Type B pancreatic cell (in vitro differentiated cells): Measurements from ENCODE around the gene ABCC10. TPM values are rescaled to one million over a fixed set of nuclear protein-coding genes. Genes with fewer than 3 reads are reported as not detected.

Source experiments
- DNase-seq: peaks from one replicate; pipeline ENCODE4 v3.0.0; 2021; ENCODE audit warnings: mixed read lengths; ENCODE audit not compliant: unreplicated experiment; ENCODE audit errors: extremely low spot score
- H3K27ac Mint-ChIP-seq: 2 replicates; pipeline ENCODE4 v1.8.0; 2021; ENCODE audit warnings: mild to moderate bottlenecking, mixed read lengths
- H3K27me3 Mint-ChIP-seq: 2 replicates; pipeline ENCODE4 v1.8.0; 2021; ENCODE audit warnings: mixed read lengths
- H3K36me3 Mint-ChIP-seq: 2 replicates; pipeline ENCODE4 v1.8.0; 2021; ENCODE audit warnings: mixed read lengths
- H3K4me1 Mint-ChIP-seq: one replicate; pipeline ENCODE4 v1.8.0; 2021; ENCODE audit warnings: mixed read lengths; ENCODE audit not compliant: unreplicated experiment
- H3K4me3 Mint-ChIP-seq: 2 replicates; pipeline ENCODE4 v1.8.0; 2021; ENCODE audit warnings: mild to moderate bottlenecking, mixed read lengths
- H3K9me3 Mint-ChIP-seq: 2 replicates; pipeline ENCODE4 v1.8.0; 2021; ENCODE audit warnings: mixed read lengths
- total RNA-seq: library from RNA; stranded (reverse); gene quantifications from 2 replicates; pipeline ENCODE4 v1.2.1, GENCODE V29; 2021; ENCODE audit warnings: low replicate concordance
- TF ChIP-seq, protein P1 (sequence below): fragments of 200-600 bp; sonication (generic); conservative IDR thresholded peaks from 2 replicates; pipeline ENCODE4 v1.5.0; 2021; ENCODE audit warnings: antibody characterized with exemption, mild to moderate bottlenecking

The ABCC10 gene
- total RNA-seq, 1 donor from 2014 or later, result 46.5 TPM

DNA sequence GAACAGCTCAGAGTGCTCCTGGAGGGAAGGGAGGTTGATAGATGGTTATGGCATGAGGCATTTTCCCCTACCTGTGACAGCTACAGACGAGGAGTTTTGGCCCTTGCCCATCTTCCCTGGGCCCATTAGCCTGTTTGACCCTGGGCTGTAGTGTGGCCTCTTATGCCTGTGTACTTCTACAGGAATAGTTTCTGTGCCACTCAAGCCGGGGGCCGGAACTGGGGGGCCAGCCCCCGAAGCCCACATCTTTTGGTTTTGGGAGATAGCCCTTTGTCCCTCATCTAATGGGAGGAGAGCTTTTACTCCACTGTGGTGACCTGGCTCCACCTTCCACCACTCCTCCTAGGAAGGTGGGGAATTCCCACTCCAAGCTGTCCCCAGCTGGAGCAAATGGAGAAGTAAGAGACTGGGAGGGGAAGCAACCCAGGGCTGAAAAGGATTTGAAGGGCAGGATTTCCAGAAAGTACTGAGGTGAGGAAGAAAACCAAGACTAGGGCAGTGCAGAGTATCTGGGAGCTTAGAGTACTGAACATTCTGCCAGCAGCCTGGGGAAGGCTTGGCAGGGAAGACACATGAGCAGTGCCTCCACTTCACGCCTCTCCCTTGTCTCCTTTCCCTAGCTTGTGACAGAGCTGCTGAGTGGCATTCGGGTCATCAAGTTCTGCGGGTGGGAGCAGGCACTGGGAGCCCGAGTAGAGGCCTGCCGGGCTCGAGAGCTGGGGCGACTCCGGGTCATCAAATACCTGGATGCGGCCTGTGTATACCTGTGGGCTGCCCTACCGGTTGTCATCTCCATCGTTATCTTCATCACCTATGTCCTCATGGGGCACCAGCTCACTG, 6.9 kb downstream of the ABCC10 start:
- Mint-ChIP-seq H3K27ac (no peak overlapping the region), H3K4me3 (no peak overlapping the region), H3K27me3 (no peaks in the 10 kb centered on the region), H3K36me3 (peaks cover 4% of the 10 kb centered on the region), H3K9me3 (no peaks in the 10 kb centered on the region), H3K4me1 (peaks cover 17% of the 10 kb centered on the region)
- no peak for DNase-seq
- TF ChIP-seq, protein P1, sequence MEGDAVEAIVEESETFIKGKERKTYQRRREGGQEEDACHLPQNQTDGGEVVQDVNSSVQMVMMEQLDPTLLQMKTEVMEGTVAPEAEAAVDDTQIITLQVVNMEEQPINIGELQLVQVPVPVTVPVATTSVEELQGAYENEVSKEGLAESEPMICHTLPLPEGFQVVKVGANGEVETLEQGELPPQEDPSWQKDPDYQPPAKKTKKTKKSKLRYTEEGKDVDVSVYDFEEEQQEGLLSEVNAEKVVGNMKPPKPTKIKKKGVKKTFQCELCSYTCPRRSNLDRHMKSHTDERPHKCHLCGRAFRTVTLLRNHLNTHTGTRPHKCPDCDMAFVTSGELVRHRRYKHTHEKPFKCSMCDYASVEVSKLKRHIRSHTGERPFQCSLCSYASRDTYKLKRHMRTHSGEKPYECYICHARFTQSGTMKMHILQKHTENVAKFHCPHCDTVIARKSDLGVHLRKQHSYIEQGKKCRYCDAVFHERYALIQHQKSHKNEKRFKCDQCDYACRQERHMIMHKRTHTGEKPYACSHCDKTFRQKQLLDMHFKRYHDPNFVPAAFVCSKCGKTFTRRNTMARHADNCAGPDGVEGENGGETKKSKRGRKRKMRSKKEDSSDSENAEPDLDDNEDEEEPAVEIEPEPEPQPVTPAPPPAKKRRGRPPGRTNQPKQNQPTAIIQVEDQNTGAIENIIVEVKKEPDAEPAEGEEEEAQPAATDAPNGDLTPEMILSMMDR, result no peak

DNA sequence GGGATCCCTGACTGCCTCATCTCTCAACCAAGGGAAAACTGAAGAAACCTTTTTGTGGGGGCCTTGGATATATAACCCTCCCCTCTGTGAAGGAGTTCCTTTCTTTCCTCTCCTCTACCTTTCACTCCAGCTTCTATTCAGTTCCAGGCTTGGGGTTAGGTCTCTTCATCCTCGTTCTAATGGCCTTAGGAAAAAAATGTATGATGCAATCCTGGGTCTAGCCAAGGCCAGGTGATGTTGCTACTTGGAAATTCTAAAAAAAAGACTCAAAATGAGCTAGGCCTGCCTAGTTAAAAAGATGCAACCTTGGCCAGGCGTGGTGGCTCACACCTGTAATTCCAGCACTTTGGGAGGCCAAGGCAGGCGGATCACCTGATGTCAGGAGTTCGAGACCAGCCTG, 7.6 kb downstream of the ABCC10 start:
- Mint-ChIP-seq H3K4me1 (peaks cover 17% of the 10 kb centered on the region), H3K4me3 (no peak overlapping the region), H3K27ac (no peak overlapping the region), H3K27me3 (no peaks in the 10 kb centered on the region), H3K36me3 (peaks cover 4% of the 10 kb centered on the region), H3K9me3 (no peaks in the 10 kb centered on the region)
- no peak for DNase-seq
- TF ChIP-seq, protein P1, result no peak

DNA sequence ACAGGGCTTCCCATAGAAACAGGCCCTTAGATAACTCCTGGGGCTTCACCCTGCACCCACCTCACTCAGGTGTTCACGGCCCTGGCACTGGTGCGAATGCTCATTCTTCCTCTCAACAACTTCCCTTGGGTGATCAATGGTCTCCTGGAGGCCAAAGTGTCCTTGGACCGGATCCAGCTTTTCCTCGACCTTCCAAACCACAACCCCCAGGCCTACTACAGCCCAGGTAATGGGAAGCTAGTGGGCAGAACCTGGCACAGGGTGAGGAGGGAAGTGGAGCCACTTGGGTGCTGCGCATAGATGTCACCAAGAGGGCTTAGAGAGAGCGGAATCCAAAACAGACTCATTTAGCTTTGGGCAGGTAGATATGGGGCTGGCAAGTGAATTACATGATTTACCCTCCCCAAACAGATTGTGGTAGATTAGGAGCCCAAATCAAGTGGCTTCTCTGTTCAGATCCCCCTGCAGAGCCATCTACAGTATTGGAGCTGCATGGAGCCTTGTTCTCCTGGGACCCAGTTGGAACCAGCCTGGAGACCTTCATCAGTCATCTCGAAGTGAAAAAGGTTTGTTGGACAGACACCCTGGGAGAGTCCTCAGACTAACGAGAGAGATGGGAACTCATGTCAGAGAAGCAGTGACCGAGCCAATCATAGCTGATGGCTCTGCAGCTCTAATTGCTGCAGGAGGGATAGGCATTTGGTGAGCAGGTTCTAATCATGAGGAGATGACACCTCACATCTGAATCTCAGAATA, 8.5 kb downstream of the ABCC10 start:
- no peak for DNase-seq
- no peaks in the 10 kb centered on the region for H3K9me3 Mint-ChIP-seq
- H3K27ac Mint-ChIP-seq, result peak overlapping the region; percentile 89
- no peaks in the 10 kb centered on the region for H3K27me3 Mint-ChIP-seq
- TF ChIP-seq, protein P1, result no peak
- peaks cover 4% of the 10 kb centered on the region for H3K36me3 Mint-ChIP-seq
- peaks cover 17% of the 10 kb centered on the region for H3K4me1 Mint-ChIP-seq
- no peak overlapping the region for H3K4me3 Mint-ChIP-seq

DNA sequence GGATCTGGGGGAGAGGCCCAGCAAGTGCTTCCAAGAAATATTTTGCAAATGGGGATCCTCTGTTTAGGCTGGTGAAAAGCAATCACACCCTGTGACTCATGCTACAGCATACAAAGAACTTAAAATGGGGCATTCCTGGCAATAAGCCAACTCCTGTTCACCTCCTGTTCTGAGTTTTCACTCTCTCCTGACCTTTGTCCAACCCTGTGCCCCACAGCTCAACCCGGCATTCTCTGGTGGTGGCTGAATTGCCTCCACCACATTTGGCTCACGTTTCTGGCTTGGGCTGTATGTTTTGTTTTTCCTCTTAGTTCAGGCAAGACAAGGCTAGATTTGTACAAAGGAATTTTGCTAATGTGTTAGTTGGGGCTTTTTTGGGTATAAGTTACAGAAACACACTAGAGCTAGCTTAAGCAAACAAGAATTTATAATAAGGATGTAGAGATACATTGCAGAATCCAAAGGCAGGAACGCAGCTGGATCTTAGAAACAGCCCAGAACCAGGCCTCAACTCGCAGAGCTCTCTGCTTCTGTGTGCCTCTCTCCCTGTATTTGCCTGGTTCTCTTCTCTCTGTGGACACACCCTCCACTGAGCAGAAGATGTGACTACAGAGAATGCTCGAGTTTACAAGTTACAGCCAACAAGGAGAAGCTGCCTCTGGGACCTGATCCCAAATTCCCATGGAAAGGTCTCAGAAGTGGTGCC, 9.4 kb downstream of the ABCC10 start:
- H3K36me3 Mint-ChIP-seq, result peaks cover 4% of the 10 kb centered on the region
- H3K4me1 Mint-ChIP-seq, result peaks cover 17% of the 10 kb centered on the region
- DNase-seq, result no peak
- TF ChIP-seq, protein P1, result no peak
- no peaks in the 10 kb centered on the region for H3K9me3 Mint-ChIP-seq
- no peaks in the 10 kb centered on the region for H3K27me3 Mint-ChIP-seq
- peak overlapping the region; percentile 62 for H3K4me3 Mint-ChIP-seq
- peak overlapping the region; percentile 89 for H3K27ac Mint-ChIP-seq

DNA sequence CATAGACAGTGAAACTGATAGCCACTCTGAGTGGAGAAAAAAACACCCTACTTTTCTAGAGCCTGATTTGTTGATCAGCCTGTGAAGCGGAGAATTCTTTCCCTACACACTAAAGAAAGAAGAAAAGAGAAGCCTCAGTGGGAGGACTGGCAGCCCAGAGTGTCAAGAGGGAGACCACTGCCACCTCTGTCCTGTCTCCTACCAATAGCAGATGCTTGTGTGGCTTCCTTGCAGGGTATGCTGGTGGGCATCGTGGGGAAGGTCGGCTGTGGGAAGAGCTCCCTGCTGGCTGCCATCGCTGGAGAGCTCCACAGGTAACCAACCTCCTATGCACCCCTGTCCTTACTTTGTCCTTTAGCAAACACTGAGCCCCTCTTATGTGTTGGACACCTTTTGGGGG, 10.4 kb downstream of the ABCC10 start:
- H3K4me1 Mint-ChIP-seq, result peaks cover 17% of the 10 kb centered on the region
- no peak overlapping the region for H3K4me3 Mint-ChIP-seq
- DNase-seq, result no peak
- H3K9me3 Mint-ChIP-seq, result no peaks in the 10 kb centered on the region
- no peaks in the 10 kb centered on the region for H3K27me3 Mint-ChIP-seq
- TF ChIP-seq, protein P1, result no peak
- H3K27ac Mint-ChIP-seq, result peak overlapping the region; percentile 89
- H3K36me3 Mint-ChIP-seq, result peaks cover 4% of the 10 kb centered on the region
